ENCODE results near the gene ARHGAP12.

ARHGAP12 gene

GRCh38 chr10:31808258-31809218 lies 120.1 kb downstream of the ARHGAP12 start:
- H3K4me1 ChIP-seq (ENCODE audit: low read depth, poor library complexity, severe bottlenecking): peaks cover 5% of the 10 kb centered on the region
- peak overlapping the region; percentile 55 for H3K4me2 ChIP-seq
- TF ChIP-seq CTCF (conservative IDR thresholded peaks at IDR 0.05; ENCODE audit: low read depth, low read length): peak; percentile 89
- no peaks in the 10 kb centered on the region for H3K27me3 ChIP-seq (ENCODE audit: insufficient read depth, low read depth)
- H3K4me3 ChIP-seq (IDR thresholded peaks at IDR 0.05; ENCODE audit: insufficient read depth, low read depth, low read length): no peak overlapping the region
- H3K36me3 ChIP-seq (ENCODE audit: insufficient read depth): no peaks in the 10 kb centered on the region
- H3K9ac ChIP-seq: peak overlapping the region; percentile 12; the same call in 1 of the 2 replicates
- H3K27ac ChIP-seq: peak overlapping the region; percentile 25
- H3K79me2 ChIP-seq (ENCODE audit: insufficient read depth, low read depth): no peaks in the 10 kb centered on the region
- peak overlapping the region; percentile 64 for H2AFZ ChIP-seq (ENCODE audit: low read depth)
- H4K20me1 ChIP-seq (ENCODE audit: insufficient read depth): no peaks in the 10 kb centered on the region

- no peaks in the 10 kb centered on the region for H3K27me3 ChIP-seq (ENCODE audit: insufficient read depth, low read depth)
- no peak overlapping the region for H3K9ac ChIP-seq
- H3K4me3 ChIP-seq (IDR thresholded peaks at IDR 0.05; ENCODE audit: insufficient read depth, low read depth, low read length): no peak overlapping the region
- H3K79me2 ChIP-seq (ENCODE audit: insufficient read depth, low read depth): no peaks in the 10 kb centered on the region
- TF ChIP-seq CTCF (conservative IDR thresholded peaks at IDR 0.05; ENCODE audit: low read depth, low read length): no peak
- no peaks in the 10 kb centered on the region for H3K36me3 ChIP-seq (ENCODE audit: insufficient read depth)
- peaks cover 5% of the 10 kb centered on the region for H3K4me1 ChIP-seq (ENCODE audit: low read depth, poor library complexity, severe bottlenecking)
- H3K4me2 ChIP-seq: no peak overlapping the region
- H3K27ac ChIP-seq: no peak overlapping the region
- no peaks in the 10 kb centered on the region for H4K20me1 ChIP-seq (ENCODE audit: insufficient read depth)
- no peak overlapping the region for H2AFZ ChIP-seq (ENCODE audit: low read depth)
These were observed 124.2 kb downstream of the ARHGAP12 start for GRCh38 chr10:31804352-31804810.

- no peak overlapping the region for H3K4me2 ChIP-seq
- H3K79me2 ChIP-seq (ENCODE audit: insufficient read depth, low read depth): no peaks in the 10 kb centered on the region
- no peaks in the 10 kb centered on the region for H3K27me3 ChIP-seq (ENCODE audit: insufficient read depth, low read depth)
- H3K4me3 ChIP-seq (IDR thresholded peaks at IDR 0.05; ENCODE audit: insufficient read depth, low read depth, low read length): no peak overlapping the region
- H3K27ac ChIP-seq: no peak overlapping the region
- H2AFZ ChIP-seq (ENCODE audit: low read depth): no peak overlapping the region
- no peaks in the 10 kb centered on the region for H3K36me3 ChIP-seq (ENCODE audit: insufficient read depth)
- H3K9ac ChIP-seq: no peak overlapping the region
- H3K4me1 ChIP-seq (ENCODE audit: low read depth, poor library complexity, severe bottlenecking): peaks cover 5% of the 10 kb centered on the region
- no peaks in the 10 kb centered on the region for H4K20me1 ChIP-seq (ENCODE audit: insufficient read depth)
- no peak for TF ChIP-seq CTCF (conservative IDR thresholded peaks at IDR 0.05; ENCODE audit: low read depth, low read length)
These were observed 124.9 kb downstream of the ARHGAP12 start for GRCh38 chr10:31803606-31804351.

GRCh38 chr10:31799181-31799580 lies 129.4 kb downstream of the ARHGAP12 start:
- Histone ChIP-seq H3K27ac (no peak overlapping the region), H4K20me1 (ENCODE audit: insufficient read depth) (no peaks in the 10 kb centered on the region), H3K36me3 (ENCODE audit: insufficient read depth) (no peaks in the 10 kb centered on the region), H3K4me1 (ENCODE audit: low read depth, poor library complexity, severe bottlenecking) (no peaks in the 10 kb centered on the region), H3K4me2 (no peak overlapping the region), H2AFZ (ENCODE audit: low read depth) (no peak overlapping the region), H3K4me3 (IDR thresholded peaks at IDR 0.05; ENCODE audit: insufficient read depth, low read depth, low read length) (no peak overlapping the region), H3K27me3 (ENCODE audit: insufficient read depth, low read depth) (no peaks in the 10 kb centered on the region), H3K9ac (no peak overlapping the region), H3K79me2 (ENCODE audit: insufficient read depth, low read depth) (no peaks in the 10 kb centered on the region)
- TF ChIP-seq CTCF (conservative IDR thresholded peaks at IDR 0.05; ENCODE audit: low read depth, low read length): no peak

Measured in KMS-11 (cell line).